GM12892 (cell line): ENCODE measurements around the gene NUDT19.
A peak's percentile ranks its signal among the peaks of the same experiment; 100 is the strongest.
"Not testable (repeated sequence)": the region's sequence is repeated elsewhere in the genome, so short reads cannot be mapped to it uniquely, and the experiment has no call there.

ENCODE experiments used
- DNase-seq: peaks from one replicate; pipeline ENCODE4 v3.0.0; 2011; ENCODE audit not compliant: insufficient read length
- FAIRE-seq: peaks from 2 replicates; lab custom pipeline; 2011; peaks lifted over from hg19 to GRCh38; lab: Jason Lieb, UNC
- POLR2A ChIP-seq: IDR thresholded peaks from 2 replicates; pipeline ENCODE4 v1.6.1; 2011; ENCODE audit warnings: low read depth, low read length, control low read depth
- POLR2AphosphoS5 ChIP-seq: IDR thresholded peaks from 2 replicates; pipeline ENCODE4 v1.6.1; 2011; ENCODE audit warnings: low read depth, low read length, control low read depth
- TAF1 ChIP-seq: IDR thresholded peaks from 2 replicates; pipeline ENCODE4 v1.6.1; 2011; ENCODE audit warnings: low read depth, mild to moderate bottlenecking, control low read depth, low read length, borderline replicate concordance

Gene NUDT19

DNA sequence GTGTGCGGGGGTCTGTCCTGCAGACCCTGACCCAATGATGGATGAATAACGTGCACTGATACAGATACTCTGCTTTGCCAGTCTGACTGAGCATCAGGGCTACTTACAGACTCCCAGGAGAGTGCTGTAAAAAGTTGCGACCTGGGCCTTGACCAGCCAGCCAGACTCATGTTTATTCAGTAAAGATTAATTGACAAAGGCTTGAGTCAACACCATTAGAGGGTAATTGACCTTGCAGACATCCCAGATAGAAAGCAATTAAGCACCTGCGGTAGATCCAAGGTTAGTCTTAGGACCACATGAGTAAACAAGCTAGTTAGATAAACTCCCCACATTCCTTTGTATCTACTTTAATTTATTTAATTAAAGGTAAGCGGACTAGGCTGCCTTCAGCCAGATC is 10.4 kb downstream of the NUDT19 start:
- DNase-seq, result no peak
- FAIRE-seq, result no peak
- no peak for TF ChIP-seq TAF1
- TF ChIP-seq POLR2AphosphoS5, result no peak
- TF ChIP-seq POLR2A, result no peak

DNA sequence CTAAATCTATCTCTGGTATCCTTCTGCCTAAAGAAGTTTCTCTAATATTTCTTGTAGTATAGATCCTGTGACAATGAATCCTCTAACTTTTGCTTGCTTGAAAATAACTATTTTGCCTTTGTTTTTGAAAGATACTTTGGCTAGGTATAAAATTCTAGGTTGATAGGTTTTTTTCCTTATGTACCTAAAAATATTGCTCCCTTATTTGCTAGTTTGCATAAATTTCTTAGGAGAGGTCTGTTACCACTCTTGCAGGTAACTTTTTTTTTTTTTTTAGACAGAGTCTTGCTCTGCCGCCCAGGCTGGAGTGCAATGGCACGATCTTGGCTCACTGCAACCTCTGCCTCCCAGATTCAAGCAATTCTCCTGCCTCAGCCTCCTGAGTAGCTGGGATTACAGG is 12.4 kb downstream of the NUDT19 start:
- not testable (repeated sequence) for FAIRE-seq, DNase-seq

DNA sequence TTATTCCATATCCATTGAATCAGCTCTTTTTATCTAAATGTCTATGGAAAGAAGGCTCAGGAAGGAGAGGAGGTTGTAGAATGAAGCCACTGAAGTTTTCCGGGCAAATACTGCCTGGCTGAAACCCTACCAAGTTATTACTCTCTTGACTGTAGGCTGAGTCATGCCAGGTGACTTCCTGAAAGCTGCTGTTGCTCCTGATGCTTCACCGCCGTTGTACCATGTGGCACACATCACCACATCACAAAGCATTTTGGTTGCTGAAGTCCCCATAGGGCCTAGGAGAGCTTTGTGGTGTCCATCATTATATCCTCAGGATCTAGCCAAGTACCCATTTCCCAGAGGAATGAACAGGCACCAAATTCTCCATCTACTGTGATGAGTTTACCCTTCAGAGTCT is 16.8 kb downstream of the NUDT19 start:
- FAIRE-seq, result no peak
- DNase-seq, result no peak
- TF ChIP-seq POLR2A (no peak), TAF1 (no peak), POLR2AphosphoS5 (no peak)

DNA sequence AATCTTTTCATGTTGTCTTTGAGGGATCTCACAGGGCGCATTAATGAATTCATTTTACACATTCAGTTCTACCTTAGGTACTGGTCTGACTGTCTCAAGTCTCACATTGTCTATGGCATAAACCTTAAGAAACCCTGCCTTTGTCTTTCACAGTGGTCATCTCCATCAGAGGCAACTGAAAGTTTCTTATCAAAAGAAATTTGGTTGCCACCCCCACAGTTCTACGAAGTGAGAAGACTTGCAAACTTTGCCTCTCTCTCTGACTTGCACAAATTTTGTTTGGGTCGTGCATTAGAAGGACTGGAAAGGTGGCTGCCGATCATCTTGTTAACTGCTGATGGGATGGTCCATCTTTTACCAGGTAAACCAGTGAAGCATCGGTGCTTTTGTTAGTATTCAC is 17.4 kb downstream of the NUDT19 start:
- FAIRE-seq (no peak), DNase-seq (no peak)
- no peak for TF ChIP-seq POLR2AphosphoS5
- no peak for TF ChIP-seq TAF1
- TF ChIP-seq POLR2A, result no peak

DNA sequence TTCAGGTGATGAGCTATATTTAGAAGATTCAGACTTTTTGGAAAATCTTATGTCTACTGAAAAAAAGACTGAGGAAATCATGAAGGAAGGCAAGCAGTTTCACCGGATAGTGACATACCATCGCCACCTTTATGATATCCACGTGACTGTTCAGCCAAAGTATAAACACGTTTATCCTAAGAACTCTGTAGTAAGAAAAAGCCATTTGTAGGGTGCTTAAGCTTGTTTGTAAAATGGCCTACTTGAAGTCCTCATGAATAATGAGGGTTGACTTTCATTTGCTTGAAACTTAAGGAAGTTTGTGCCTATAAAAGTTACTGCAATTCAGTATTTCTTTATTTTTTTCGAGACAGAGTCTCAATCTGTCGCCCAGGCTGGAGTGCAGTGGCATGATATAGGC is 20.1 kb downstream of the NUDT19 start:
- TF ChIP-seq POLR2A, result no peak
- TF ChIP-seq TAF1, result no peak
- no peak for TF ChIP-seq POLR2AphosphoS5
- FAIRE-seq (no peak), DNase-seq (no peak)

DNA sequence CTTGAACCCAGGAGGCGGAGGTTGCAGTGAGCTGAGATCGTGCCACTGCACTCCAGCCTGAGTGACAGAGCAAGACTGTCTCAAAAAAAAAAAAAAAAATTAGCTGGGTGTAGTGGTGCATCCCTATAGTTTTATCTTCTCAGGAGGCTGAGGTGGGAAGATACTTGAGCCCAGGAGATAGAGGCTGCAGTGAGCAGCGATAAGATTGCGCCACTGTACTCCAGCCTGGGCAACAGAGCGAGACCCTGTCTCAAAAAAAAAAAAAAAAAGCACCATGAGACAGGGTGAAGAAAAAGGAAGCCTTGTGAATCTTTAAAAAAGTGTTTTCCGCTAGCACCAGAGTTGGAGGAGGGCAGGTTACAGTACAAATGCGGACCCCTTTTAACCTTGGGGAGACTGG is 24.6 kb downstream of the NUDT19 start:
- FAIRE-seq, DNase-seq: not testable (repeated sequence)

DNA sequence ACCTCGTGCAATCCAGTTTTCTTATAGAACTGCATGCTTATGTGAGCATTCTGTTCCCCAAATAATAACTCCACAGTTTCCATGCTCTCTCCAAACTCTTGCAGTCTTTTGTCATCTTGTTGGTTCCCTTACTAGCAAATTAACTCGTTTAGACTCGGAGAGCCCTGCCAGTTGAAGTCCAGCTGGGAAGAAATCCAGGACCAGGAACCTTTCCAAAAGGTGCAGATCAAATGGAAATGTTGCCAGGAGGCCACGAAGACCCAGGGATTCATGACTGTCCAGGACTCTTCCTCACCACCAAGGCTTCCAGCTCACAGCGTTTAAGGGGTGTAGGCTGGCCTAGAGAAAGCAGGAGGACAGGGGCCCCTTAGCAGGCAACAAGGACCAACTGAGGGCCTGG is 25.9 kb downstream of the NUDT19 start:
- TF ChIP-seq TAF1 (no peak), POLR2A (no peak), POLR2AphosphoS5 (no peak)
- no peak for FAIRE-seq
- no peak for DNase-seq

DNA sequence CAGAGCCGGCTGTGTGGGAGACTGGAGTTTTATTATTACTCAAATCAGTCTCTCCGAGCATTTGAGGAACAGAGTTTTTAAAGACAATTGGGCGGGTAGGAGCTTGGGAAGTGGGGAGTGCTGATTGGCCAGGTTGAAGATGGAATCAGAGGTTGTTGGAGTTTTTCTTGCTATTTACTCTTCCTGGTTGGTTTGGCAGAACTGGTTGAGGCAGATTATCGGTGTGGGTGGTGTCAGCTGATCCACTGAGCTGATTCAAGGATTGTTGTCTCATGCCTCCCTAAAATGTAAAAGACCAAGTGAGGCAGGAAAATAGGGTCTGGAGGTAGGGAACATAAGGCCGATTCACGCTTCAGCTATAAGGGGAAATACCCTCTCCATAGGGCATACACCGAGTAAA is 26.7 kb downstream of the NUDT19 start:
- FAIRE-seq, result no peak
- DNase-seq, result no peak

DNA sequence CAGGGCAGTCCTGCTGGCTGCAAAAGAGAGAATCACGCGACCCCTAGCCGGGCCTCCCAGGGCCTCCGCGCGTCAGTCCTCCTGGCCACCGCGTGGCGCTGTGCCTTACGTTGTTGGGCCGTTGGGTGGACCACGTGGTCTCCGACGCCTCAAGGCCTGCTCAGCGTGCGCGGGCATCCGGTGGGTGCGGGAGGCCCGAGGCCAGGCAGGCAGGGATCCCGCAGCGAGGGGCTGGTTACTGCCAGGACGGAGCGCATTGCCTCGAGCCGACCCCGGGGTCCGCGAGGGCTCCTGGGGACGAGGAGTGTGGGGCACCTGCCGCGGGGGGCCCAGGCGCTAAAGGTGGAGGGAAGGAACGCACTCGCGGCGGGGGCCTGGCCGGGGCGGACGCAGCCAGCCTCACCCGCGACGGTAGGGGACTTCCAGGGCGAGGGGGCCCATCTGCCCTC is 28.0 kb downstream of the NUDT19 start, which contains the start of gene TDRD12:
Gene TDRD12 (plus strand): TSS at position 157 of the 449 bp plus-strand sequence. CDS start 306 bp downstream, outside the sequence.
- FAIRE-seq, result no peak

More for the DNA sequence above, 26.7 kb downstream of the NUDT19 start:
- TF ChIP-seq TAF1, result no peak

DNA sequence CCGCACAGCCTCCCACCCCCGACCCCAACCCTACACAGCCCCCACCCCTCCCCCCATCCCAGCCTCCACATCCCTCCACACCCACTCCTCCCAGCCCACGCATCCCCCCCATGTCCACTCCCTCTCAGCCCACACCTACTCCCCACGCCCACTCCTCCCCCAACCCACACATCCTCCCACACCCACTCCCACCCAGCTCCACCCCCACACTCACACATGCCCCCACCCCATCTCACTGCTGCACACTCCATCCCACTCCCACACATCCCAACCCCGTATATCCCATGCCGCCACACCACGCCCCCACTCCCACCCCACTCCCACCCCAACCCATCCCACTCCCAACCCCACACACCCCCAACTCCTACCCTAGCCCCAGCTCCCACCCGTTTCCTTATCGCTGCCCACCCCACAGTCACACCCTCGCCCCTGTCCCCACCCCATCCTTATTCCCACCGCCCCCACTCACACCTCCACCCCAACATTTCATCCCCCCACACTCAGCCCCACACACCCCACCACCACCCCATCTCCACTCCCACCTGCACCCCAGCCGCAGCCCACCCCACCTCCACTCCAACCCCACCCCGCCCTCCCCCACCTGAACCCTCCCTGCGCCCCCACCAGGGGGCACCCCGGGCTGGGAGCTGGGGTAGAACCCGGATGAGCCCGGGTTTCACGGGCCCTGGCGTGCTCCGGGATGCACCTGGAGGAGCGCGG is 28.8 kb downstream of the NUDT19 start:
- TF ChIP-seq POLR2A (no peak), POLR2AphosphoS5 (no peak), TAF1 (no peak)
- DNase-seq (peak; percentile 27), FAIRE-seq (no peak)

More for the DNA sequence above, 28.0 kb downstream of the NUDT19 start, which contains the start of gene TDRD12:
- TF ChIP-seq POLR2A (no peak), TAF1 (no peak), POLR2AphosphoS5 (no peak)
- DNase-seq, result no peak

DNA sequence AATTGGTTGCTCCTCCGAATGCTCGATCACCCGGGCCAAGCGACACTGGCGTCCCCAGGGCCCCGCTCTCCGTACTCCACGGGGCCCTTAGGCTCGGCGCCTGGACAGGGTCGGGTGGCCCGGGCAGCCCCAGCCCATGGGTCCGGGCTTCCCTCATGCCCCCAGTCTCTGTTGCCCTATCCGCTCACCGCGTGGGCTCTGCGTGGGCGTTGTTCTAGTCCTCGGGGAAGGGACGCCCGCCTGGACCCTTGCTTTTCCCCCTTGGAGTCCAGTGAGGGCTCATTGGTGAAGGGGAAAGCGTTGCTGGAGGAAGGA is 29.3 kb downstream of the NUDT19 start:
- no peak for FAIRE-seq
- DNase-seq, result no peak
- TF ChIP-seq TAF1, result no peak
- no peak for TF ChIP-seq POLR2AphosphoS5
- no peak for TF ChIP-seq POLR2A

DNA sequence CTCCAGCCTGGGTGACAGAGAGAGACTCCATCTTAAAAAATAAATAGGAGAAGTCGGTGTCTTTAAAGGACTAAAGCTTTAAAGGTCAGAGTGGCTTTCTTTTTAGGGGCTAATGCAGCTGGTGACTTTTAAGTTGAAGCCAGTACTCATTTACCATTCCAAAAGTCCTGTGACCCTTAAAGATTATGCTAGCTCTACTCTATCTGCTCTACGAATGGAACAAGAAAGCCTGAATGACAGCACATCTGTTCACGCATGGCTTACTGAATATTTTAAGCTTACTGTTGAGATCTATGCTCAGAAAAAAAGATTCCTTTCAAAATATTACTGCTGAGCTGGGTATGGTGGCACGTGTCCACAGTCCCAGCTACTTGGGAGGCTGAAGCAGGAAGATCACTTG is 44.3 kb downstream of the NUDT19 start:
- FAIRE-seq (no peak), DNase-seq (no peak)
- TF ChIP-seq POLR2A (no peak), POLR2AphosphoS5 (no peak), TAF1 (no peak)

DNA sequence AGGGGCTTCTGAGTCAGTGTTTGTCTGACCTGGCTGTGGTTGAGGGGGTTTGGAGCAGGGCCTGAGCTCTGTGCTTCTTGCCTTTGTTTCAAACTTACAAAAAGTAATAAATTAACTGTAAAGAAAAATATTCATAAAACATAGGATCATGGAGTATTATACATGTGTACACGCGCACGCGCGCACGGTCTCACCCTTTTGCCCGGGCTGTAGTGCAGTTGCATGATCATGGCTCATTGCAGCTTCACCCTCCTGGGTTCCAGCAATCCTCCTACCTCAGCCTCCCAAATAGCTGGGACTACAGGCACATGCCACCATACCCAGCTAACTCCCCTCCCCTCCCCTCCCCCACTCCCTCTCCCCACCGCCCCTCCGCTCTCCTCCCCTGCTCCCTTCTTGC is 51.4 kb downstream of the NUDT19 start:
- no peak for DNase-seq
- FAIRE-seq, result no peak
- TF ChIP-seq POLR2A (no peak), TAF1 (no peak), POLR2AphosphoS5 (no peak)
